KMS-11 (cell line): Measurements from ENCODE around the gene STK32C.

Experiments used
- H2AFZ ChIP-seq: fragments of 200-600 bp; sonication (generic); 2 replicates; pipeline ENCODE4 v1.6.1; 2016; ENCODE audit warnings: antibody characterized with exemption, mixed run types, low read depth
- H3K27ac ChIP-seq: fragments of 200-600 bp; sonication (generic); 2 replicates; pipeline ENCODE4 v1.6.1; 2016; ENCODE audit warnings: mild to moderate bottlenecking, mixed run types
- H3K27me3 ChIP-seq: fragments of 200-600 bp; sonication (generic); 2 replicates; pipeline ENCODE4 v1.6.1; 2017; ENCODE audit warnings: mild to moderate bottlenecking, low read depth, mixed run types, moderate library complexity; ENCODE audit not compliant: insufficient read depth
- H3K36me3 ChIP-seq: fragments of 200-600 bp; sonication (generic); 2 replicates; pipeline ENCODE4 v1.6.1; 2017; ENCODE audit warnings: mild to moderate bottlenecking, mixed run types; ENCODE audit not compliant: insufficient read depth
- H3K4me1 ChIP-seq: fragments of 200-600 bp; sonication (generic); 2 replicates; pipeline ENCODE4 v1.6.1; 2016; ENCODE audit warnings: mild to moderate bottlenecking, low read depth, mixed run types; ENCODE audit not compliant: poor library complexity, severe bottlenecking
- H3K4me2 ChIP-seq: fragments of 200-600 bp; sonication (generic); 2 replicates; pipeline ENCODE4 v1.7.0; 2016; ENCODE audit warnings: mild to moderate bottlenecking, mixed run types
- H3K4me3 ChIP-seq: fragments of 200-600 bp; sonication (generic); IDR thresholded peaks from 2 replicates; pipeline ENCODE4 v1.6.1; 2017; ENCODE audit warnings: low read depth, low read length, mixed read lengths; ENCODE audit not compliant: insufficient read depth
- H3K79me2 ChIP-seq: fragments of 200-600 bp; sonication (generic); 2 replicates; pipeline ENCODE4 v1.6.1; 2016; ENCODE audit warnings: low read depth, mixed run types; ENCODE audit not compliant: insufficient read depth
- H3K9ac ChIP-seq: fragments of 200-600 bp; sonication (generic); 2 replicates; pipeline ENCODE4 v1.6.1; 2016; ENCODE audit warnings: mild to moderate bottlenecking, mixed run types
- H4K20me1 ChIP-seq: fragments of 200-600 bp; sonication (generic); 2 replicates; pipeline ENCODE4 v1.6.1; 2016; ENCODE audit warnings: mild to moderate bottlenecking, mixed run types; ENCODE audit not compliant: insufficient read depth
- CTCF ChIP-seq: fragments of 200-600 bp; sonication (generic); conservative IDR thresholded peaks from 2 replicates; pipeline ENCODE4 v1.6.1; 2017; ENCODE audit warnings: low read depth, mild to moderate bottlenecking, antibody characterized with exemption, low read length, moderate library complexity, mixed read lengths

STK32C gene

GRCh38 chr10:132282667-132283603, 24.8 kb downstream of the STK32C start:
- H3K4me3 ChIP-seq, result no peak overlapping the region
- no peak overlapping the region for H3K9ac ChIP-seq
- H3K4me1 ChIP-seq, result no peaks in the 10 kb centered on the region
- no peaks in the 10 kb centered on the region for H4K20me1 ChIP-seq
- H3K4me2 ChIP-seq, result no peak overlapping the region
- no peak for TF ChIP-seq CTCF
- no peaks in the 10 kb centered on the region for H3K79me2 ChIP-seq
- no peak overlapping the region for H3K27ac ChIP-seq
- H2AFZ ChIP-seq, result no peak overlapping the region
- H3K27me3 ChIP-seq, result peaks cover 40% of the 10 kb centered on the region
- H3K36me3 ChIP-seq, result no peaks in the 10 kb centered on the region

GRCh38 chr10:132281915-132282666, 25.7 kb downstream of the STK32C start:
- TF ChIP-seq CTCF, result no peak
- no peak overlapping the region for H3K4me3 ChIP-seq
- H4K20me1 ChIP-seq, result no peaks in the 10 kb centered on the region
- H3K9ac ChIP-seq, result no peak overlapping the region
- no peak overlapping the region for H3K27ac ChIP-seq
- H3K4me1 ChIP-seq, result no peaks in the 10 kb centered on the region
- H3K27me3 ChIP-seq, result peaks cover 43% of the 10 kb centered on the region
- no peak overlapping the region for H2AFZ ChIP-seq
- H3K36me3 ChIP-seq, result no peaks in the 10 kb centered on the region
- H3K79me2 ChIP-seq, result no peaks in the 10 kb centered on the region
- no peak overlapping the region for H3K4me2 ChIP-seq

- no peak overlapping the region for H3K4me2 ChIP-seq
Observed at GRCh38 chr10:132280646-132281074, 27.1 kb downstream of the STK32C start.

More at GRCh38 chr10:132280646-132281074, 27.1 kb downstream of the STK32C start:
- no peak overlapping the region for H3K4me3 ChIP-seq
- H2AFZ ChIP-seq, result no peak overlapping the region
- H3K36me3 ChIP-seq, result no peaks in the 10 kb centered on the region
- TF ChIP-seq CTCF, result no peak
- no peak overlapping the region for H3K9ac ChIP-seq
- peaks cover 38% of the 10 kb centered on the region for H3K27me3 ChIP-seq
- no peak overlapping the region for H3K27ac ChIP-seq
- no peaks in the 10 kb centered on the region for H4K20me1 ChIP-seq
- no peaks in the 10 kb centered on the region for H3K79me2 ChIP-seq
- no peaks in the 10 kb centered on the region for H3K4me1 ChIP-seq
